GM19351 (cell line): ENCODE data around the gene SRSF4.
"Not testable (repeated sequence)": the region's sequence is repeated elsewhere in the genome, so short reads cannot be mapped to it uniquely, and the experiment has no call there.

ENCODE experiments used
- ATAC-seq: cut with Tn5 transposase; IDR thresholded peaks from one replicate; pipeline ENCODE4 v1.9.1; 2021; ENCODE audit warnings: mild to moderate bottlenecking, moderate library complexity; ENCODE audit not compliant: unreplicated experiment

Gene SRSF4

GRCh38 chr1:29181413-29182225 lies at the start of gene SRSF4:
TSS of gene SRSF4 (minus strand) at chr1:29181900. CDS start at chr1:29181752, 148 bp downstream.
- ATAC-seq: peak; percentile 84

DNA sequence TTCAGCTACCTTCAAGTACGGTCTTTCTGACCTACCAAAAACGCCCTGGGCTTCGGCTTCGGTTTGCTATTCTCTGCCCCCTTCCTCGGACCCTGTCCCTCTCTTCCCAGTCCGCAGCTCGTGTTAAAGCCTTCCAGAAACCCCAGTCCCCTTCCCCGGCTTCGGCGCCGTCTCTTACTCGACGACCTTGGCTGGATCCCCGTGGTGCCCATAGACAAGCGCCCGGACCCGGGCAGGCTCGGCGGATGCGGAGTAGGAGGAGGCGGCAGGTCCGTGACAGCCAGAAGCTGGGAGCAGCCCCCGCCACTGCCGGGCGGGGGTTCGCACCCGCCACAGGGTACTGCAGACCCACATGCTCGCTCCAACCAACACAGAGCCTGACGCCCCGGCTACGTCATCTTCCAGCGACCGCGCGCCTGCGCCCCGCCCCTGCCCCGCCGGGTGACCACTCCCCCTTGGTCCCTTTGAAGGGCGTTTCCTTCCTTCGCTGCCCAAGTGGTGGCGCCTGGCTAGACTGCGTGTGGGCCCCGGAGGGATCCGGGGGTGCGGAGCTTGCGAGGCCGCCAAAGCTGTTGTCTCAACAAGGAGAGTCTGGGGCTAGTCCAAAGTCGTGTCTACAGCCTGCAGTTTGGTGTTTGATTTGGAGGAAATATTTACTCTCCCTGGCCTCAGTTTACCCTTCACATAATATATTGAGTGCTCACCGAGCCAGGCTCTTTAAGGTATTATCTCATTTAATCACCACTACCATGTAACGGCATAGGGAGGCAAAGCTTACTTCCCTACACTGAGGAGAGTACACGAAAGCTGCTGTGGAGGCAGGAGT lies 49.1 kb upstream of the SRSF4 start, which contains the start of gene MECR:
Gene MECR (minus strand): TSS at position 382 of the 826 bp plus-strand sequence. CDS start 28 bp downstream, at position 354.
- peak; percentile 95 for ATAC-seq

DNA sequence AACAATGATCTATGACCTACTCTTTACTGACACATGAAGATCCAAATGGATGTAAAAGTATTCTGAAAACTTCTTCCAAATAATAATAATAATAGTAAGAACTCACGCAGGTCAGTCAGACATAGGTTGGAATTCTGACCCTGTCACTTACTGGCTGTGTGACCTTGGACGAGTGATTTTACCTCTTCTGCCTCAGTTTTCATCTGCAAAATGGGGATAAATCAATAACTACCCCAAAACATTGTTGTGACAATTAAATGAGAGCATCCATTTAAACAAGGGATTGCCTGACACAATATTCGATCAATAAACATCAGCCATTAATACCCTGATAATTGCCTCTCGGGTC lies 48.5 kb upstream of the SRSF4 start:
- no peak for ATAC-seq

DNA sequence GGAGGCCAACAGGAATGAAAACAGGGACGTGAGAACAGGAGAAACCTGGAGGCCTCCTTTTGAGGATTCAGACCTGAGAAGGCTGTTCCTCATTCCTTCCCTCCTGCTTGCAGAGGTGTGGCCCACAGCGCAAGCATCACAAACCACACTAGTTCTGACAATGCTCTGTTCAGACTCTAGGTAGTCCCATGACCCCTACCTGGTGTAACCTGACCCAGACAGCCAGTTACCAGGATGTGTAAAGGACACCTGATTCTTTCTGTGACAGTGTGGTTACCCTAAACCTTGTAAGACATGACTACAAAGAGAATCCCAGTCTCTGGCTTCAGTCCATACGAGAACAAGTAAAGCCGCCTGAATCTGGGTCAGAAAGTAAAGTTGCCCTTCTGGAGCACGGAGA lies 45.8 kb upstream of the SRSF4 start:
- ATAC-seq: no peak

- no peak for ATAC-seq
Observed at GRCh38 chr1:29225361-29225760, 43.7 kb upstream of the SRSF4 start.

DNA sequence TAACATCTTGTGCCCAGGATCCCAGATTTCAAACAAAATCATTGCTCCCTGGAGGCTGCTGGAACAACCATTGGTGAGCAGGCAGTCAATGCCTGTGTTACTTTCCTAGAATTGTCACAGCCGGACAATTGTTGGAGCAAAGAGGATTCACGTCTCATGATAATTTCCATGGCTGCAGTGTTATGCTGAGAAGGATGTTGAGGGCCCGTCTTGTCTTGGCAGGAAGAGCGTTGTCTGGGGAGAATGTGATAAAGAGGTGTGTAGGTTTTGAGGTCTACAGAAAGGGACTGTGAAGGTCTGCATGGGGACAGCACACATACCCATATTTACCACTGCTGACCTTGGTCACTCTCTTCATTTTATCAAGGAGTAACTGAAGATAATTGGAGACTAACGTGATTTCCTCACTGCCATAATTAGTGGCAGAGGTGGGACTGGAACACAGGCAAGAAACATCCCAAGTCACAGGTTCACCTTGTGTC lies 42.7 kb upstream of the SRSF4 start:
- no peak for ATAC-seq

DNA sequence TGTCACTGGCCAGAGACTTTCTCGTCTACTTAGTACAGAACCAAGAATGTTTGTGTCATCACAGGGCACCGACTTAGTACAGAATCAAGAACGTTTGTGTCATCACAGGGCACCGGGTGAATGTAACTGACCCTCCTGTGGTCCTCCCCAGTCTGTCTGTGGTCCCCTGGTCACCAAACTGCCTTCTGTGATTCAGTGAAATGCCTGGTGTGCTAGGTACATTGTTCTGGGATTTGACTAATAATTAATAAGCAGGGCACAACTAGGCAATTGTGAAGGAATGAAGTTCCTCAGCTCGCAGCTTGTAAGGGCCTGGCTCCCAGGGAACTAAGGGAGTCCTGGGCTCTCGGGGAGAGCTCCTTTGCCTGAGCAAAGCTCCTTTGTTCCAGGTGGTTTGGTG lies 41.8 kb upstream of the SRSF4 start:
- no peak for ATAC-seq

- no peak for ATAC-seq
Observed at GRCh38 chr1:29222686-29223085, 41.0 kb upstream of the SRSF4 start.

DNA sequence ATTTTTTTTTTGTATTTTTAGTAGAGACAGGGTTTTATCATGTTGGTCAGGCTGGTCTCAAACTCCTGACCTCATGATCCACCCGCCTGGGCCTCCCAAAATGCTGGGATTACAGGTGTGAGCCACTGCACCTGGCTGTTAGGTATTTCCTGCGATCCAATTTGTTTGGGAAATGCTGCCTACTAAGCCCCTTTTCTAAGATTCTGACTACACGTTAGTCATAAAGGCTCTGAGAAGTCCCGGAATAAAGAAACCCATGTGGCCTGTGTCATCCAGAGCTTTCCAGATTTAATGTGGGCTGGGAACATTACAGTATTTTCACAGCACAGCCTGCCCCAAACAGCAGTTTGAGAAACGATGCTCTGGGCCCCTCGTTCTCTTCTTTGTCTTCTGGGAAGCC lies 40.6 kb upstream of the SRSF4 start:
- not testable (repeated sequence) for ATAC-seq

DNA sequence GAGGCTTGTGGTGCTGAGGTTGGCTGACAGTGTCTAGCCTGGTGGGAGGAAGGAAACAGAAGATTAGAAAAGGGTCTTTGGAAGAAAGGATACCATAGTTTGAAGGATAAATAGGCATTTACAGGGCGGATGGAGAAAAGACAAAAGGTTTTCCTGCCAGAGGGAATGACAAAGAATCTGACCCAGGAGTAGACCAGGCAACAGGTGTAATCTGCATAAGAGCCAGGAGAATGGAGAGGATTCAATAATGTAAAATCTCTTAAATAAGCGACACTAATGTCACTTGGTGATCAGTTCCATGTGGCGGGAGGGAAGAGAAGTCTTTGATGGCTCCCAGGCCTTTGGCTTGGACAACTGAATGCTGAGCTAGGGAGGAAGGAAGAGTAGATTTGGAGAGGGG lies 39.6 kb upstream of the SRSF4 start:
- ATAC-seq: no peak

DNA sequence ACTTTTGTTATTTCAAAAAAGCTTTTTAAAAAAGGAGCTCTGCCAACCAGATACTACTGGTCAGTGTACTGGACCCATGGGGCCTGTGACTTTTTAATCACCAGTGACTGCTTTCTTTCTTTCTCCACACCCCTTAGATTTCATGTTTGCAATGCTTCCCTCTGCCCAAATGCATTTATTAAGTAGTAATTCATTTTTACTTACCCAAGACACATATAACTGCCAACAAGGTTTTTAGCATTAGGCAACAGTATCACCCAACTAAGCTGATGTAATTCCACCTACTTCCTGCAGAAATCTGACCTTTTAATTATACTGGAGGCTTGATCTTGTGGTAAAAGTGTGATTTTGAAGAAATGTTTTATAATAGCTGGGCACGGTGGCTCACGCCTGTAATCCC lies 36.5 kb upstream of the SRSF4 start:
- no peak for ATAC-seq

DNA sequence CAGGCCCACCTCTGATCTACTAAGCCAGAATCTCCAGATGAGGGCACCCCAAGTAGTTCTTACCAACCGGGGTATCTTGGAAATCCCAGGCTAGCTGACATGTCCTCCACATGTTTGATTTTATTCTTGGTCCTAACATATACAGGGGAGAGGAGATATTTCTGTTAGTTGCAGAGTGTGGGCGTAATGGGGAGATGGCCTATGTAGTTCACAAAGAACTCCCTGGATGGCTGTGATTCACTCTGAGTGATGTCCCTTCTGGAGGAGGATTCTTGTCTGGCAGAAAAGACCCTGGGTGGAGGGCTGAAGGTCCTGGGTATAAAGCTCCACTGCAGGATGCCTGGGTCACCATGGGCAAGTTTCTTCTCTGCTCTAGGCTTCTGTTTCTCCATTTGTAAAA lies 35.9 kb upstream of the SRSF4 start:
- ATAC-seq: no peak

DNA sequence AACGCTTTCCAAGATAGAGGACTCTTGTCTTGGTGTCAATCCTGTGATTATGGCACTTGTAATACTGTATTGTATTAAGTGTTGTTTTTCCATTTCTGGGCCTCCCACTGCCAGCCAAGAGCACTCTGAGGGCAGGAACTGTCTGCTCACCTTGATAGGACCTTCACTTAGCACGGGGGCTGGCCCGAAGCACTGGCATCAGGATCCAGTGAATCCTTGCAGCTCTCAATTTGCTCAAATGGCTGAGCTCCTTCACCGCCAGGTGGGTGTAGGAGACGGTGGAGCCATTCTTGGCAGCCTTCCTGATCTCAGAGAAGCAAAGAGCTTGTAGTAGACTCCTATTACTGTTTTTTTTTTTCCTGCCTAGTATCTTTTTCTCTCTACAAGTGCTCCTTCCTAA lies 31.4 kb upstream of the SRSF4 start:
- ATAC-seq: no peak

- no peak for ATAC-seq
Observed at GRCh38 chr1:29211086-29212030, 29.7 kb upstream of the SRSF4 start.

GRCh38 chr1:29210278-29211085 lies 28.8 kb upstream of the SRSF4 start:
- peak; percentile 65 for ATAC-seq

GRCh38 chr1:29209173-29209572 lies 27.5 kb upstream of the SRSF4 start:
- no peak for ATAC-seq

DNA sequence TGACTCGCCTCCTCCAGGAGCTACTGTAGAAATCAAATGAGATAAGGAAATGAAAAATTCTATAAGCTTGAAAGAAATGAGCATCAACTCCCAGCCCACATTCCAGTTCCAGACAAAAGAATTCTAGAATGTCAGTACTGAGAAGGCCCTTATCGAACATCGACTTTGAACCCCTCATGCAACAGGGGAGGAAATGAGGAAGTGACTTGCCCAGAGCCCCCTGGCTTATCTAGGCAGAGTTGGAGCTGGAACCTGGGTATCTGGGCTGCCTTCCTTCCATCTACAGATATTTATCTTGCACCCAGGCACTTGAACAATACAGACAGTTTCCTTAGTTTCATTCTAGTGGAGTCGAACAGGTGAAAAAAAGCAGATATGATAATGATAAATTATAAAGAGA lies 26.7 kb upstream of the SRSF4 start:
- ATAC-seq: no peak

DNA sequence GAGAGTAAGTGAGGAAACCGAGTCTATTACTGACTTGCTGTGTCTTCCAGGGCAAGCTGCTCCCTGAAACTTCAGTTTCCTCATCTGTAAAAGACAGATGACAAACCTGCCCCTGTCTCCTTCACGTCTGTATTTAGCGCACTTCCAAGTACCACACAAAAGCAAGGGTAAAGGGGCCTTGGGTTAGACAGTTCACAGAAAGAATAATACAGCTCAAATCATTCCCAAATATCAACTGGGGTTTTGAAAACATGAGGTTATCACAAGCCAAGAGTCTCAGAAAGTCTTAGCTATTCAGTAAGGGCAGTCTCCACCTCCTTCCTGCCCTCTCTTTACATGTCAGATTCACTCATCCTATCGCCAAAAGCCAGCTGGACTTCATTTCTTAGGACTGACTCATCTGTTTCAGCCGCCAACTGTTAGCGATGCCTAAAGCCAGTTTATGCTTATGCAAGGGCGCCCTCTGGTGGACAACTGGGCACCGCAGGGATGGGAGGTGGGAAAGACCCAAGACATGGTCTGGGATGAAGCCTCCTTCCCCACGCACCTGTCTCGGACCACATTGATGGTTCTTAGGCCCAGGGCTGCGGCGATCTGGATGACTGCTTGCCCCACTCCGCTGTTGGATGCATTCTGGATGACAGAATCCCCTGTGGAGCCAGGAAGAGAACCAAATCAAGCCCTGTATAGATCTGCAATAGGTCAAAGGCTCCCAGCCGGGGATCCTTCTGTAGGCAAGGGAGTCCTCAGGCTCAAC lies 21.1 kb upstream of the SRSF4 start:
- no peak for ATAC-seq

DNA sequence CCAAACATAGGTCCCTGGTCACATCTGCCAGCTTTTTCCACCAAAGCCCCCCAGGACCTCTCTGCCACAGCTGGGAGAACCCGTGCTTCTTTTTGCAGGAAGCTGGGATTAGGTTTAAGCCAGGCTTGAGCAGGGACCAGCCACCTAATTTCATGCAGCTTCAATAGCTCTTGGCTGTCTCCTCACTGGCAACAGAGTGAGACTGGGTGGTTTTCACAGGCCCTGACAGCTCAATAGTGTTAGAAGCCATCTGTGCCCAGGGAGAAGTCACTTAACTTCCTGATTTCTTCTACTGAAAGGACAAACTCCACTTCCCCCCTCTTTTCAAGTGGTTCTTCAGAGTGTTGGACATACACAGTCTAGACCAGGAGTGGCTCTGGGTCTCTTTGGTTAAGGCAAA lies 20.4 kb upstream of the SRSF4 start:
- ATAC-seq: no peak
